ENCODE results near the gene MVK.

Gene MVK

GRCh38 chr12:109568486-109568885 lies 5.1 kb upstream of the MVK start:
- DNase-seq = no peak

- DNase-seq = no peak
These were observed 1.7 kb upstream of the MVK start for GRCh38 chr12:109571773-109572505.

GRCh38 chr12:109572506-109572845 lies 1.1 kb upstream of the MVK start:
- DNase-seq = no peak

GRCh38 chr12:109573914-109574244 lies 285 bp downstream of the MVK start:
- DNase-seq = no peak

- no peak for DNase-seq
These were observed 2.1 kb downstream of the MVK start for GRCh38 chr12:109575683-109576082.

GRCh38 chr12:109577311-109577710 lies 3.7 kb downstream of the MVK start:
- DNase-seq = no peak

GRCh38 chr12:109578330-109578927 lies 4.8 kb downstream of the MVK start:
- no peak for DNase-seq

- no peak for DNase-seq
These were observed 6.0 kb downstream of the MVK start for GRCh38 chr12:109579639-109580038.

- no peak for DNase-seq
These were observed 6.7 kb downstream of the MVK start for GRCh38 chr12:109580272-109580671.

- no peak for DNase-seq
These were observed 7.2 kb downstream of the MVK start for GRCh38 chr12:109580684-109581333.

- DNase-seq = no peak
These were observed 7.7 kb downstream of the MVK start for GRCh38 chr12:109581334-109581691.

- no peak for DNase-seq
These were observed 8.3 kb downstream of the MVK start for GRCh38 chr12:109581856-109582255.

GRCh38 chr12:109582636-109583035 lies 9.0 kb downstream of the MVK start:
- DNase-seq = peak; percentile 46

- DNase-seq = no peak
These were observed 10.1 kb downstream of the MVK start for GRCh38 chr12:109583733-109584132.

- peak; percentile 18 for DNase-seq
These were observed 13.0 kb downstream of the MVK start for GRCh38 chr12:109586385-109587296.

- no peak for DNase-seq
These were observed 14.3 kb downstream of the MVK start for GRCh38 chr12:109587921-109588320.

GRCh38 chr12:109588461-109589239 lies 15.1 kb downstream of the MVK start:
- no peak for DNase-seq

GRCh38 chr12:109589240-109589590 lies 15.6 kb downstream of the MVK start:
- peak; percentile 96 for DNase-seq

- peak; percentile 88 for DNase-seq
These were observed 16.2 kb downstream of the MVK start for GRCh38 chr12:109589691-109590245.

- DNase-seq = no peak
These were observed 17.0 kb downstream of the MVK start for GRCh38 chr12:109590566-109590965.

GRCh38 chr12:109591041-109591440 lies 17.4 kb downstream of the MVK start:
- DNase-seq = no peak

- DNase-seq = peak; percentile 28
These were observed 18.8 kb downstream of the MVK start for GRCh38 chr12:109592195-109592904.
